Measurements from ENCODE around the gene SBNO2. TPM values are rescaled to one million over a fixed set of nuclear protein-coding genes. Genes with fewer than 3 reads are reported as not detected.

SBNO2 gene
- total and polyA plus RNA-seq, 9 of the 15 experiments (the other 6 are each of a cell fraction or from before 2014, with no cell fraction given), result 0.01 to 46.2 (median 6.7) TPM

GRCh38 chr19:1113030-1113985, 60.8 kb downstream of the SBNO2 start:
- Histone ChIP-seq H3K9ac (ENCODE audit: insufficient read depth in 1 of 2, low read depth in 2 of 2, low read length in 2 of 2) (peak overlapping the region; percentile 39 to 91; a peak in 3 of 4 replicates), H3K79me2 (ENCODE audit: control insufficient read depth, insufficient read depth, low read length) (peaks cover 3% of the 10 kb centered on the region; the same call in 1 of the 3 replicates), H3K27ac (ENCODE audit: extremely low read depth, low read depth, low read length) (peak overlapping the region; percentile 78), H3K4me3 (no peak overlapping the region), H3K9me1 (ENCODE audit: control insufficient read depth, insufficient read depth, low read length) (no peaks in the 10 kb centered on the region), H3K36me3 (ENCODE audit: control insufficient read depth, insufficient read depth, low read length) (peaks cover 72% of the 10 kb centered on the region; the same call in 2 of the 3 replicates), H3K4me1 (replicated peaks in 1 of 2; ENCODE audit: control insufficient read depth in 2 of 2, insufficient read depth in 2 of 2, low read length in 2 of 2) (peaks cover 9 to 81% of the 10 kb centered on the region in 2 experiments), H2AFZ (ENCODE audit: low read depth, low read length) (peak overlapping the region; percentile 62), H3K9me3 (replicated peaks; ENCODE audit: control insufficient read depth, insufficient read depth, low read depth, low read length) (no peaks in the 10 kb centered on the region), H4K20me1 (replicated peaks; ENCODE audit: control insufficient read depth, insufficient read depth, low read length) (no peaks in the 10 kb centered on the region), H3K27me3 (ENCODE audit: control insufficient read depth in 2 of 2, insufficient read depth in 2 of 2, low read length in 2 of 2) (no peaks in the 10 kb centered on the region), H3K4me2 (ENCODE audit: insufficient read depth, low read length) (peak overlapping the region; percentile 51)
- intact Hi-C loops (cut with micrococcal nuclease), result loop anchor here (2.0 to 5.0 kb wide), 2 partner anchors 79 to 127 kb away; partner anchors contain the start of gene ATP5F1D
- FAIRE-seq (peak; percentile 85), ATAC-seq (peak; percentile 89), DNase-seq (ENCODE audit: extremely low read depth in 1 of 4, low spot score in 3 of 4) (peak; percentile 96 to 97 (median 96))
- in situ Hi-C loops (cut with MboI), result no loop called here
- CTCF ChIA-PET (ENCODE audit: low intra/inter-chr PET ratio), result interaction anchor here (0.7 to 3.8 kb wide), 4 partner anchors 81 to 127 kb away, joined by 3 to 21 read pairs (median 14); partner anchors contain the start of gene ATP5F1D
- BruUV-seq (replicated peaks), result no TSS peak
- POLR2A ChIA-PET, result interaction anchor here (0.6 to 2.3 kb wide), 11 partner anchors 10 to 159 kb away, joined by 3 to 14 read pairs (median 4); partner anchors contain the start of genes ATP5F1D, CIRBP and GPX4
- 21% methylated on average over 33 of the region's 44 CpGs for WGBS (ENCODE audit: insufficient coverage, low coverage, missing lambda C conversion rate)
- TF ChIP-seq MLLT1 (IDR thresholded peaks at IDR 0.05), result no peak
- 0 out of 2 replicates have a peak, but pooled peaks have one; percentile 18 for TF ChIP-seq CBX1 (IDR thresholded peaks at IDR 0.05; ENCODE audit: low read depth)
- TF ChIP-seq ZBTB2 (IDR thresholded peaks at IDR 0.05), result no peak
- peak; percentile 81 for TF ChIP-seq SMC3 (conservative IDR thresholded peaks at IDR 0.05; ENCODE audit: insufficient read depth, low read depth, low read length)
- no peak for TF ChIP-seq POLR2B (IDR thresholded peaks at IDR 0.05; ENCODE audit: low read depth, partially characterized antibody)
- TF ChIP-seq, protein P1, sequence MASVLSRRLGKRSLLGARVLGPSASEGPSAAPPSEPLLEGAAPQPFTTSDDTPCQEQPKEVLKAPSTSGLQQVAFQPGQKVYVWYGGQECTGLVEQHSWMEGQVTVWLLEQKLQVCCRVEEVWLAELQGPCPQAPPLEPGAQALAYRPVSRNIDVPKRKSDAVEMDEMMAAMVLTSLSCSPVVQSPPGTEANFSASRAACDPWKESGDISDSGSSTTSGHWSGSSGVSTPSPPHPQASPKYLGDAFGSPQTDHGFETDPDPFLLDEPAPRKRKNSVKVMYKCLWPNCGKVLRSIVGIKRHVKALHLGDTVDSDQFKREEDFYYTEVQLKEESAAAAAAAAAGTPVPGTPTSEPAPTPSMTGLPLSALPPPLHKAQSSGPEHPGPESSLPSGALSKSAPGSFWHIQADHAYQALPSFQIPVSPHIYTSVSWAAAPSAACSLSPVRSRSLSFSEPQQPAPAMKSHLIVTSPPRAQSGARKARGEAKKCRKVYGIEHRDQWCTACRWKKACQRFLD (CRISPR knock-in tag; IDR thresholded peaks at IDR 0.05), result no peak
- no peak for TF ChIP-seq NR2F6 (CRISPR knock-in tag; IDR thresholded peaks at IDR 0.05)
- no peak for TF ChIP-seq ZNF23 (CRISPR knock-in tag; IDR thresholded peaks at IDR 0.05)
- TF ChIP-seq, protein P2, sequence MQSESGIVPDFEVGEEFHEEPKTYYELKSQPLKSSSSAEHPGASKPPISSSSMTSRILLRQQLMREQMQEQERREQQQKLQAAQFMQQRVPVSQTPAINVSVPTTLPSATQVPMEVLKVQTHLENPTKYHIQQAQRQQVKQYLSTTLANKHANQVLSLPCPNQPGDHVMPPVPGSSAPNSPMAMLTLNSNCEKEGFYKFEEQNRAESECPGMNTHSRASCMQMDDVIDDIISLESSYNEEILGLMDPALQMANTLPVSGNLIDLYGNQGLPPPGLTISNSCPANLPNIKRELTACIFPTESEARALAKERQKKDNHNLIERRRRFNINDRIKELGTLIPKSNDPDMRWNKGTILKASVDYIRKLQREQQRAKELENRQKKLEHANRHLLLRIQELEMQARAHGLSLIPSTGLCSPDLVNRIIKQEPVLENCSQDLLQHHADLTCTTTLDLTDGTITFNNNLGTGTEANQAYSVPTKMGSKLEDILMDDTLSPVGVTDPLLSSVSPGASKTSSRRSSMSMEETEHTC (IDR thresholded peaks at IDR 0.05), result no peak
- TF ChIP-seq EZH2 (IDR thresholded peaks at IDR 0.05; ENCODE audit: borderline replicate concordance, low read depth, low read length), result no peak
- TF ChIP-seq USF1 (CRISPR knock-in tag; IDR thresholded peaks at IDR 0.05), result no peak
- TF ChIP-seq CHD4 (IDR thresholded peaks at IDR 0.05; ENCODE audit: insufficient read depth, insufficient replicate concordance, low read depth, low read length, poor library complexity, severe bottlenecking), result no peak
